HG02678 (cell line): Measurements from ENCODE around the gene SH3BP4.
"Not testable (repeated sequence)": the region's sequence is repeated elsewhere in the genome, so short reads cannot be mapped to it uniquely, and the experiment has no call there.

Source experiments
- ATAC-seq: cut with Tn5 transposase; IDR thresholded peaks from one replicate; pipeline ENCODE4 v1.9.1; 2021; ENCODE audit warnings: mild to moderate bottlenecking, moderate library complexity; ENCODE audit not compliant: unreplicated experiment

SH3BP4 gene

GRCh38 chr2:235009081-235009480 is 57.3 kb downstream of the SH3BP4 start:
- no peak for ATAC-seq

GRCh38 chr2:235010117-235010714 is 58.4 kb downstream of the SH3BP4 start:
- no peak for ATAC-seq

DNA sequence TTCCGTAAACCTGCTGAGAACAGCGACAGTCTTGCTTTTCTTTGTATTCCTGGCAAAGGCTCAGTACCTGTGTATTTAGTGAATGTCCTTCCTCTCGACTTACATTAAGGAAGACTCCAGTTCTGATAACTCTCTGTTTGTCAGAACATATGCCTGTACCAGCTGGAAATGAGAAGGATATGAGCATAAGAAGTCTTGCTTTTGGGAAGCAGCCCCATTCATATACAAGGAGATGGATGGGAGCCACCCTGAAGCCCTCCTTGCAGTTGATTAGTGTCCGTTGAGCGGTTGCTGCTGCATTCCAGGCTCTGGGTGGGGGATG is 59.8 kb downstream of the SH3BP4 start:
- ATAC-seq = no peak

DNA sequence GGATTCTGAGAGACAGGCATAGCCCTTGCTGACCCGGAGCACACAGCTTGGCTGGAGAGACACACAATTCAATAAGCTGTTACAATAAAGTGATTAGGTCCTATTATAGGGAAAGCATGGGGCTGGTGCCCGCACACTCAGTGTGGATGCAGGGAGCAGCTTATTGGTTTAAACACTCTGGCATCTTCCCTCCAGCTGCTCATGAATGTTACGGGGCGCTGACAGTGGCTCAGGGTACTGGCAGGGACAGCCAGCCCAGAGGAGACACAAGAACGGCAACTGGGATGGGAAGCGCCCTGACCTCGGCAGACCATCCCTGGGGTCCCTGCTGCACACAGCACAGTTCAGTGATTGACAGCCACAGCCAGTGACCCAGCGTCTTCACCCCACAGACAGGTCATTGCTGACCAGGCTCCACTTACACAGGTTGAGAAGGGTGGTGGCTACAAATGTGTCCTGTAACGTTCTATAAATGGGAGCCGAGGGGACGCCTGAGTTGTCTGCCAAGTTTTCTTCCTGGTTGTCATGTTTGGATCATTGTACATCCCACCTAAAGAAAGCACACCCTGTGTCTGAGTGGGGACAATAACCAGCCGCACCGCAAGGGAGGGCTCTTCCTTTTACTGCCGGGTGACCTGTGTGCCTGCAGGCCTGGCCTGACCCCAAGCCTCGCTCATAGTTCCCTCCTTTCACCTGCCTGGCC is 60.3 kb downstream of the SH3BP4 start:
- ATAC-seq = no peak

DNA sequence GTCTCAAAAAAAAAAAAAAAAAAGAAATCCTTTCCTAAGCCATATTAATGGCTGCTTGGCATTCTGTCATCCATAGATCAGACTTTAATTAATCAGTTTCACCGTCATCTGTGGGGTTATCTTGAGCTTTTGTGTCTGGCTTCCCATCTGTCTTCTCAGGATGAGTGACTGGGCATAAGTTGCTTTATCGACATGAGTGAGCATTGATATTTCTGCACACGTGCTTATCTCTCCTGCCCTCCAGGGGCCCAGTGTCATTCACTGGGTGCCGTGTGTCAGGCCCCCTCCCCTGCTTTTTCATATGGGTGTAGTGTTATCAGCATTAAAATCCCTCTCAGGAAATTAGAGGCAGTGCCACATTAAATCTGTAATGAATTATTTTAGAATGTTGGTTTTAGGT is 65.6 kb downstream of the SH3BP4 start:
- no peak for ATAC-seq

DNA sequence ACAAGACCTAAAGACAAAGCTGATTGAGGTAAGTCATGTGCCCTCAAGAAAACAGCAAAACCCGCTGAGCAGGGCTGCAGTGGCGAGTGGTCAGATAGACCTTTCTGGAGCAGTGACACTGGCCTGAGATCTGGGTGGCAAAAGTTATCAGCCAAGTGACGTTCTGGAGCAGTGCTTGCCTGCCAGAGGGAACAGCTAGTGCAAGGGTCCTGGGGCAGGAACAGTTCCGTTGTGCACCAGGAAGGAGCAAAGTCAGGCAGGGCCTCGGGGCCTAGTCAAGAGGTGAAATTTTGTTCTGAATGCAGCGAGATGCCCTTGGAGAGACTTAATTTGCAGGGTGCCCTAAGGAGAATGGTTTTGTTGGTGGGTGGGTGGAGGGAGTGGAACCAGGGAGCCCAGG is 67.0 kb downstream of the SH3BP4 start:
- no peak for ATAC-seq

GRCh38 chr2:235020141-235020540 is 68.3 kb downstream of the SH3BP4 start:
- ATAC-seq = not testable (repeated sequence)

DNA sequence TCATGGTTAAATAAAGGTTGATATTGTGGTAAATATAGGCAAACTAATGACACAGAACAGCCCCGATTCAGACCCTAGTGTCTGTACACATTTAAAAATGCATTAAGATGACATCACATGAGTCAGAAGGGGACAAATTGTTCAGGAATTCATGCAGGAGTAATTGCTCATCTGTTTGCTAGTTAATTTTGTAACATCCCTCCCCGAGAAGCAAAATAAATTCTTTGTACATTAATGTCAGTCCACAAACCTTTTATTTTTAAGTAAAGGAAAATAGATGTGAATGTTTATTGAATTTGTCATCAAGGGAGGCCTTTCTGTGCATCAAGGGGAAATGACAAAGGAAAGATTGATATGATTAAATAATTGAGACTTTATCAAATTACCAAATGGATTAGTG is 69.9 kb downstream of the SH3BP4 start:
- ATAC-seq = no peak

GRCh38 chr2:235024191-235024860 is 72.5 kb downstream of the SH3BP4 start:
- ATAC-seq = no peak

DNA sequence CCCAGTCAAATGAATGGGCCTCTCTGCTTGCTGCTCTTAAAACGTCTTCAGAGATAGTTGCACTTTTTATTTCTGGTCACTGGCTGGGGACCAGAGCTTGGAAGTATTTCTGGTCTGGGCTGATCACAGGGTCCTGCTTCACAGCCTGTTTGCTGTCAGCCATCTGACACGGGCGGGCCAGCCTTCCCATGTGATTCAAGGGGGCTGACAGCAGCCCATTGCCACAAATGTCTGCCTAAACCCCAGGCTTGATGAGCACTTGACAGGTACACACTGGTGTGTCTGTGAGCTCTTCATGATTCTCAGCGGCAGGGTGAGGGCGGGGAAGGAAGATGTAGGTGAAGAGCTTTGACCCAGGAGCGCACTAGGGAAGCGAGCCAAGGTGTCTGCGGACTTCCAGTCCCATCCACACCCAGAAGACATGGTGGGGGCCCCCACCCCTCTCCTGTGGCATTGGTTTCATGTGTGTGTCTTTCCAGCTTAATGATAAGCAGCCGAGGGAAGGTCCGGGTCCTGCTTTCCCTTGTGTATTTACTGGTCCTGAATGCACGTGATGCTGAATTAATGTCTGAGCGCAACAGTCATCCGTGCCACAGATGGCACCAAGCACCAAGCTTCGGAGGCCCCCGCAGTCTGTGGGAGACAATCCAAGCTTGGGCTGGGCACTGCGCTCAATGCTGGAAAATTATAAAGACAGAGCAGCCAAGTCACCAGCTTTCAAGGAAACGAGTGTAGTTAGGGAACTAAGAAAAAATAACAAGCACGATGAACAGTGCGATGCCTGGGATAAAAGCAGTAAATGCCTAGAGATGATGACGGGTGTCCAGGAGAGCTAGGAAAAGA is 73.3 kb downstream of the SH3BP4 start:
- no peak for ATAC-seq

DNA sequence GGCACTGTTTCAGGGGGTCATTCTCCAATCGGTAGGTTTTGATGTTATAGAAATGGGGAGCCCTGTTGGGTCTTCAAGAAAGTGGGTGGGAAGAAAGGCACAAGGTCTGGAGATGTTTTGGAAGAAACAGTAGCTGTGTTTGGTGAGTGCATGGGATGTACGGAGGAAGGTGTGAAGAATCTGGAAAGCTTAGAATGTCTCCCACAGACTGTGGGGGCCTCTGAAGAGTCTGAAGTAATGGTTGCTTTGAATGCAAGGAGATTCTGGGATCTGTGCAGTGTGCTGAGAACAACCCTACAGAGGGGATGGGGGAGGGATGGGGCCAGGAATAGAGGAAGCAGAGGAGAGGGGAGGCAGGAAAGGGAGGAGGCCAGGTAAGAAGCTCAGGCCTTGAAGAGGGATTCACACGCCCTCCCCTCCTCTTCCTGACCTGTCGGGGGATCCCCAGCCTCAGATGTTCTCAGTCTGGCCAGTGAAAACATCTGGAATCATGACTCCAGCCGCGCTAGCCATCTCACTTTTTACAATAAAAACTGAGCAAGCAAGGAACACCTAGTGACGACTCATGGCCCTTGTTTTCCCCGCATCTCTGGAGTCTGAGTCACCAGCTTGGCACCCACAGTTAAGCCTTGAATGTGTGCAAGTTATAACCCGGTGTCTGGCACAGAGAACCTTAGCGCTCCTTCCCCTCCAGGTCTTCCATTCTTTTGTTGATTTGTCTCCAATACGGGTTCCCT is 74.2 kb downstream of the SH3BP4 start:
- ATAC-seq = no peak

- no peak for ATAC-seq
Measured at GRCh38 chr2:235026649-235027557, 75.1 kb downstream of the SH3BP4 start.

- ATAC-seq = no peak
Measured at GRCh38 chr2:235027558-235028214, 75.9 kb downstream of the SH3BP4 start.

GRCh38 chr2:235028646-235029045 is 76.8 kb downstream of the SH3BP4 start:
- no peak for ATAC-seq

DNA sequence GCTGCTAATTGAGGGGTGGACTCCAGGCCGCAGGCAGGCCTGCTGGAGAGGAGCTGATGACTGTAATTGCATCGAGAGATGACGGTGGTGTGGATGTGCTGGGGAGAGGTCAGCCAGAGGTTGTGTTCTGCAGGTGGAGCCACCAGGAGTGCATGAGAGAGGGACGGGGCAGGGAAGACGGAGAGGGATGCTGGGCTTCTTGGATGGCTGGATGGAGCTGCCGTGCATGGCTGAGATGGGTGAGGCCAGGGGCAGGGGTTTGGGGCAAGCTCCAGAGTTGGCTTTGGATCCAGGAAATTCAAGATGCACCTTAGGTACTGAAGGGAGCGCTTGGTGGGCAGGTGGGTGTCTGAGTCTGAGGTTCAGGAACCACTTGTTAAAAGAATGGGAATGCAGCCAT is 77.2 kb downstream of the SH3BP4 start:
- ATAC-seq = no peak

DNA sequence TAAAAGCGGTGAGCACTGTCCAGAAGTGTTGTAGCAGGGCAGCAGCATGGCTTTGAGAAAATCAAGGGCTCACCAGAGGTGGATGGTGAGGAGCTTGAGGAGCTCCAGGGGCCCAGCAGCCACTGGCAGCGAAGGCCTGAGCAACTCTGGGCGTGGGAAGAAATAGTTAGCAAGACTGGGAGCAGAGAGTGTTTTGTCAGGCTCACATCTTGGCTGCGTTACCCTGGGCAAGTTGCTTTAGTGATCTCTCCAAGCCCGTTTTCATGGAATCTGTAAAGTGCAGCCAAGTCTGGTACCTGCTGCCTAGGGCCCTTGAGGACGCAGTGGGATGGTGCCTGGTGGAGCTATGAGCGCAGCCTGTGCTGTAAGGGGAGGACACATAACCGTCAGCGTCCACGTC is 78.3 kb downstream of the SH3BP4 start:
- no peak for ATAC-seq

DNA sequence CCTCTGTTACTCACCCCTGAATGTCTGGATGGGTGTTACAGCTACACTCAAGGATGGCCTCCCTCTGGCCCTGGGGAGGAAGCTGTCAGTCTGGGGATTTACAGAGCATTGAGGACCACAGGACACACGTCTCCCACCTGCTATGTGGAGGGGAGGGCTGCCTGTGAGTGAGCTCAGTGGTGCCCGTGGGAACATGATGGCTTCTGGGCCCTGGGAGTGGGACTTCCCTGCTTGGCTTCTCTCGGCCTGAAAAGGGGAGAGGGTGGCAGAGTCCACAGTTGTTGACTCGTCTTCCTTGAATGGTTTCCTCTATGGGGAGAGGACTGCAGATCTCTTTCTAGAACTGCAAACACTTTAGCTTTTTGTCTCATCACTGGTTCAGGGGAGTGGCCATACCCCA is 79.1 kb downstream of the SH3BP4 start:
- no peak for ATAC-seq

- ATAC-seq = no peak
Measured at GRCh38 chr2:235031686-235032373, 80.0 kb downstream of the SH3BP4 start.

DNA sequence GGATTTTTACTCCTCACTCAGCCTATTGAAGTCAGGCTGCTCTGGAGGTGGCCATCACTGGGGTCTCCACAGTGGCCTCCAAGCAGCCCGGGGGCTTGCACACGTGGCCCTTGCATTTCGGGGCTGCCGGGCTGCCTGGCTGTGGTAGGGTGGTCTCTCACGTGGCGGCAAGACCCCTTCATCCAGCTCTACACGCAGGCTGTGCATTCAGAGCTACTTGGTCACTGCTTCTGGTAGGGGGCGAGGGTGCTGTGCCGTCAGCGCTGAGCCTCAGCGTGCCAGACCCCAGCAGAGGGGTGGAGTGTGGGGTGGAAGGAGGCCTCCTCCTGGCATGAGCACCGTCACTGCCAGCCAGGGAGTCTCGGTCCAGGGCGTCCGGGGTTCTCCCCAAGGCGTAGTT is 80.6 kb downstream of the SH3BP4 start:
- no peak for ATAC-seq
